Duodenal mucosa (tissue), 2 donors: ENCODE data around the gene SMYD3.

Experiments used
- H3K27ac ChIP-seq: one replicate; pipeline ENCODE4 v1.7.0; 2013; ENCODE audit warnings: low read depth, low read length
- H3K27me3 ChIP-seq, 2 donors: one replicate each; pipeline ENCODE4 v1.7.0; 2013; ENCODE audit warnings: low read length in 2 of 2, control low read depth in 1 of 2; ENCODE audit not compliant: insufficient read depth in 2 of 2, control insufficient read depth in 1 of 2
- H3K36me3 ChIP-seq, 2 donors: one replicate each; pipeline ENCODE4 v1.7.0; 2013; ENCODE audit warnings: low read length in 2 of 2, control low read depth in 1 of 2; ENCODE audit not compliant: insufficient read depth in 2 of 2, control insufficient read depth in 1 of 2
- H3K4me1 ChIP-seq, 2 donors: one replicate each; pipeline ENCODE4 v1.7.0; 2013; ENCODE audit warnings: low read length in 2 of 2, control low read depth in 1 of 2; ENCODE audit not compliant: insufficient read depth in 2 of 2, control insufficient read depth in 1 of 2
- H3K4me3 ChIP-seq, 2 donors: one replicate each; pipeline ENCODE4 v1.7.0; 2013; ENCODE audit warnings: low read length in 2 of 2, low read depth in 1 of 2
- H3K9ac ChIP-seq, 2 donors: one replicate each; pipeline ENCODE4 v1.7.0; 2013; ENCODE audit warnings: low read length in 2 of 2, low read depth in 1 of 2
- H3K9me3 ChIP-seq, 2 donors: one replicate each; pipeline ENCODE4 v1.7.0; 2013; ENCODE audit warnings: low read length in 2 of 2, control low read depth in 1 of 2; ENCODE audit not compliant: control insufficient read depth in 1 of 2

Gene SMYD3

DNA sequence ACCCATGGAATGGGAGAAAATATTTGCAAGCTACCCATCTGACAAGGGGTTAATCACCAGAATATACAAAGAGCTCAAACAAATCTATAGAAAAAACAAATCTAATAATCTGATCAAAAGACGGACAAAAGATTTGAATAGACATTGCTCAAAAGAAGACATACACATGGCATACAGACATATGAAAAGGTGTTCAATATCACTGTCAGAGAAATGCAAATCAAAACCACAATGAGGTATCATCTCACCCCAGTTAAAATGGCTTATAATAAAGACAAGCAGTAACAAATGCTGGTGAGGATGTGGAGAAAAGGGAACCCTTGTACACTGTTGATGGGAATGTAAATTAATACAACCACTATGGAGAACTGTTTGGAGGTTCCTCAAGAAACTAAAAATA is 600.9 kb downstream of the SMYD3 start:
- no peaks in the 10 kb centered on the region for H3K9me3 ChIP-seq
- no peaks in the 10 kb centered on the region for H3K4me1 ChIP-seq
- H3K4me3 ChIP-seq: no peak overlapping the region
- no peaks in the 10 kb centered on the region for H3K27me3 ChIP-seq
- no peak overlapping the region for H3K27ac ChIP-seq
- no peak overlapping the region for H3K9ac ChIP-seq
- H3K36me3 ChIP-seq: no peaks in the 10 kb centered on the region

DNA sequence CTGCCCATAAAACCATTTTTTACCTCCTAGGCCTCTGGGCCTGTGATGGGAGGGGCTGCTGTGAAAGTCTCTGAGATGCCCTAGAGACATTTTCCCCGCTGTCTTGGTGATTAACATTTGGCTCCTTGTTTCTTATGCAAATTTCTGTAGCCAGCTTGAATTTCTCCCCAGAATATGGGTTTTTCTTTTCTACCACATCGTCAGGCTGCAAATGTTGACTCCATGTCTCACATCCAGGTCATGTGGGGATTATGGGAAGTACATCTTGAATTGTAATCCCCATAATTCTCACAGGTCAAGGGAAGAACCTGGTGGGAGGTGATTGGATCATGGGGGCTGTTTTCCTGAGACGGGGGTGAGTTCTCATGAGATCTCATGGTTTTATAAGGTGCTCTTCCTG is 603.2 kb downstream of the SMYD3 start:
- Histone ChIP-seq H3K36me3 (no peaks in the 10 kb centered on the region), H3K9ac (no peak overlapping the region), H3K4me1 (no peaks in the 10 kb centered on the region), H3K4me3 (no peak overlapping the region), H3K27me3 (no peaks in the 10 kb centered on the region), H3K9me3 (no peaks in the 10 kb centered on the region), H3K27ac (no peak overlapping the region)

DNA sequence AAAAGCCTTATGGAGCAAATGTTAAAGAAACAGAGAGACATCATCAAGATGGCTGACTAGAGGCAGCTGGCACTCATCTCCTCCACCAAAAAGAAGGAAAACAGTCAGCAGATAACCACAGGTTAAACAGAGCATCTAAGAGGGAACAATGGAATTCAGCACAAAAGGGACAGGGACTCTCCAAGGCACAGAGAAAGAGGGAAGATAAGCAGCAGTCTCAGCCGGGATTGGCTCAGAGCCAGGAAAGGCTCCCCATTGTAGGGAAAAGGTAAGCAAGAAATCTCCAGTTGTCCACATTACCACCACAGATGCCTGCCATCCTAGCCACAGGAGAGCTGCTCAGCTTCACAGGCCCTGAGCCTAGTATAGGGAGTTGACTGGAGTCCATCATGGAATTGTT is 605.5 kb downstream of the SMYD3 start:
- no peaks in the 10 kb centered on the region for H3K27me3 ChIP-seq
- H3K9ac ChIP-seq: no peak overlapping the region
- H3K36me3 ChIP-seq: no peaks in the 10 kb centered on the region

DNA sequence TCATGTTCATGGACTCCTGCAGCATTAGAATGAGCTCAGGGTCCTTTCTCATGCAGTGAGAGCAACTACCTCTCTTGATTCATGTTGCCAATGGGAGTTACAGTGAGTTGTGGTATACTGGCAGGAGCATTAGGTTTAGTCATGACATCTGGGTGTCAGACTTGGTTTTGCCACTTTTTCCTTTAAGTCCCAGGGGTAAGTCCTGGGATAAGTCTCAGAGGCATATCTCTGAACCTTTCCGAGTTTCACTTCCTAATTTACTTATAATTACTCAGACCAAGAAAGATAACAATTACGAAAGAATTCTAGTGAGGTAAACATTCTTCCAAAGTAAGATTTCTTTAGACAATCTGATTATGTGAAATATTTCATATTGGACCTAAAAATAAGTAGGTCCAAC is 606.0 kb downstream of the SMYD3 start:
- no peaks in the 10 kb centered on the region for H3K4me1 ChIP-seq
- H3K4me3 ChIP-seq: no peak overlapping the region
- no peaks in the 10 kb centered on the region for H3K9me3 ChIP-seq
- no peaks in the 10 kb centered on the region for H3K36me3 ChIP-seq
- no peaks in the 10 kb centered on the region for H3K27me3 ChIP-seq
- no peak overlapping the region for H3K9ac ChIP-seq
- no peak overlapping the region for H3K27ac ChIP-seq

More for the DNA sequence above, 605.5 kb downstream of the SMYD3 start:
- Histone ChIP-seq H3K9me3 (no peaks in the 10 kb centered on the region), H3K27ac (no peak overlapping the region), H3K4me3 (no peak overlapping the region), H3K4me1 (no peaks in the 10 kb centered on the region)

DNA sequence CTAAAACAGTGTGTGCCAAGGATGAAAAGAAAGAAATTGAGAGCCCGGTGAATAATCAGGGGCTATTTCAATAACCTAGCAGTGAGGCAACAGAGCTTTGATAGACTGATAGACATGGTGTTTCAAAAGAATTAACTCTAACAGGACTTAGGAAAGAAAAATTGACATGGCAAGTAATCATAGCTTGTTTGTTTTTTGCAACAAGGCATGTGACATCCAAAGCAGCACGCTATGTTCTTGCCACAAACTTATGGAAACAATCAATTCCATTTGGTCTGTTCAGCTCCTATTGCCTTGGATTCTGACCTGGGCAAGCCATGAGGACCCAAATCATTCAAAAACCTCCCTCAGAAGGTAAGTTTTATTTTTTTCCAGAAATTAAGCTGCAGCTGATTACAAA is 608.5 kb downstream of the SMYD3 start:
- Histone ChIP-seq H3K36me3 (no peaks in the 10 kb centered on the region), H3K27ac (no peak overlapping the region), H3K4me3 (no peak overlapping the region), H3K9me3 (no peaks in the 10 kb centered on the region), H3K9ac (no peak overlapping the region), H3K4me1 (no peaks in the 10 kb centered on the region), H3K27me3 (no peaks in the 10 kb centered on the region)

DNA sequence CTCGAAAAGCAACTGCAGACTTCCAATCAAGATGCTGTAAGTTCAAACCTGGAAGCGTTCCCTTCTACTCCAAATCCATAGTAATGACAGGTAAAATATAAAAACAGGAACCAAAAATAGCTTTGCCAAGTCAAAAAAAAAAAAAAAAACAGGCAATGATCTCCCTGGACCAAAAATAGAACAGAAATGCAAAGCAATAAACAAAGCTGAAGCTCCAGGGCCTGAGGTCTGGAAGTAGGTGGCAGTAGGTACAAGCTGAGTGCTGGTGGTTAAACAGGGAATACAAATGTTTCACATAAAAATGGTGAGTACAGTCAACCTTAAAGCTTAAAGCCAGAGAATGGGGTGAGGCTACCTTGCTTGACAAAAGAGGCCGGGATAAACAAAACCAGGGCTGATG is 610.8 kb downstream of the SMYD3 start:
- Histone ChIP-seq H3K4me3 (no peak overlapping the region), H3K9me3 (peaks cover 4 to 5% of the 10 kb centered on the region in 2 donors), H3K27me3 (no peaks in the 10 kb centered on the region), H3K36me3 (no peaks in the 10 kb centered on the region), H3K4me1 (no peaks in the 10 kb centered on the region), H3K27ac (no peak overlapping the region), H3K9ac (no peak overlapping the region)

DNA sequence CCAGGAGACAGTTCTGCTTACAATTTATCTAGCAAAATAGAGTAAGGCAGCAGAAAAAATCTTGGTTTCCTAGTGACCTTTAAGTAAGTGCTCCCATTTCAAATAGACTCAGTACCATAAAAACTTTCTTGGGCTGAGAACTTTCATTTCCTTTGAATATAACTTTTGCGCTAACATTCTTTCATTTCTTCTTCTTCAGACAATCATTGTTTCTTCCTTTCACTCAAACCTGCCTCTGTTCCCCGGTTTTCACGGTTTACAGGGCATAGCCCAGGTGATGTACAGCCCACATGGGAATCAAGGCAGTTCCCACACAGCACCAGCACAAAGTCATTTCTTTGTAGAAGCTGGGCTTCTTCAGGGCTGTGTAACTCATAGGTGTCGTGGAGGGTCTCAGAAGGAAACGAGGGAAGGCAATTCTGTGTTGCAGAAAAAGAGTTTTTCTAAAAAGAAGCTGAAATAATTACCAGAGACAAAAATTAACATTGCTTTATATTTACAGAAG is 611.6 kb downstream of the SMYD3 start:
- Histone ChIP-seq H3K9ac (no peak overlapping the region), H3K4me3 (no peak overlapping the region), H3K36me3 (no peaks in the 10 kb centered on the region), H3K27me3 (no peaks in the 10 kb centered on the region), H3K4me1 (no peaks in the 10 kb centered on the region), H3K27ac (no peak overlapping the region), H3K9me3 (peaks cover 4 to 5% of the 10 kb centered on the region in 2 donors)

DNA sequence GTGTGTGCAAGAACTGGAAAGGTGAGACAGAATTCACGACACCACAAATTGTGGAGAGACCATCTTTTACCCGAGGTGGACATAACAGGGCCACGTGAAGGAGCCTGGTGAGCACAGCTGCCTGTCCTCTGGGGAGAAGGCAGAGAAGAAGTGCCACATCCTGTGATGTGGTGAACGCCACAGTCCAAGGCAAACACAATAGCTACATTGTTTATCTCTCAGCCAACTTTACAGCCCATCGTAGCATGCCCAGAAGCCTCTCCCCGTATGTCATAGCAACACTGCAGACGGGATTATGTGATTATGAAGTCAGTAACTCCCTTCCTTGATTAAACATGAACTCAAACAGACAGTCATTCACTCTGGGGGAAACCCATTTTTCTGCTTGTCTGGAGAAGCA is 612.2 kb downstream of the SMYD3 start:
- no peak overlapping the region for H3K27ac ChIP-seq
- H3K4me1 ChIP-seq: no peaks in the 10 kb centered on the region
- H3K36me3 ChIP-seq: no peaks in the 10 kb centered on the region
- no peaks in the 10 kb centered on the region for H3K27me3 ChIP-seq
- peaks cover 4 to 5% of the 10 kb centered on the region in 2 donors for H3K9me3 ChIP-seq
- no peak overlapping the region for H3K9ac ChIP-seq
- no peak overlapping the region for H3K4me3 ChIP-seq

DNA sequence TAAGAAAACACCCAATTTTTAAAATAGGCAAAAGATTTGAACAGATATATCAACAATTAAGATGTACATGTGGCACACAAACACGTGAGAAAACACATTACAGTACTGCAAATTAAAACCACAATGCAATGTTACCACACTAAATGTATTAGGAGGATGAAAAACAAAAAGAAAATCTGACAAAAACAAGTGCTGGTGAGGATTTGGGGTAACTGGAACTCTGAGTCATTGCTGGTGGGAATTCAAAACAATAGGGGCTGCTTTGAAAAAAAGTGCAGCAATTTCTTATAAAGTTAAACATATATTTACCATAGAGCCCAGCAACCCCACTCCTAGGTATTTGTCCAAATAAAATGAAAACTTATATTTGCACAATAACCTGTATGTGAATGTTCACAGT is 614.1 kb downstream of the SMYD3 start:
- Histone ChIP-seq H3K9ac (no peak overlapping the region), H3K4me1 (no peaks in the 10 kb centered on the region), H3K27me3 (no peaks in the 10 kb centered on the region), H3K9me3 (peaks cover 4 to 5% of the 10 kb centered on the region in 2 donors), H3K27ac (no peak overlapping the region), H3K36me3 (no peaks in the 10 kb centered on the region), H3K4me3 (no peak overlapping the region)

DNA sequence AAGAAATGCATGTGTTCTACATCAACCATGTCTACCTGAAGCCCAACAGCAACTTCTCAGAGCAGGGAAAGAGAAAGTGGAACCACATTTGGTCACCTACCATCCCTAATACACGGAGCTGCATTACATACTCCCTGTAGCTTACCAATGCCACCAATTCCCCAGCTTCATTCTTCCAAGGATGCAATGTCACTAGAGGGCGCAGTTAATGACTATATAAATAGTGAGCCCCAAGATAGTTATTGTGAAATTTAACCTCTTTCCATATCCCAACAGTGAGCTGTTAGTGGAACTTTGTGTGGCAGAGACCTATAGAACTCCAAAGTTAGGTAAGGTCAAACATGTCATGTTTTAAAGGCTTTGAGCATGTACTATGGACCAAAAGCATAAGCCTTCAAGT is 618.3 kb downstream of the SMYD3 start:
- Histone ChIP-seq H3K27me3 (no peaks in the 10 kb centered on the region), H3K36me3 (no peaks in the 10 kb centered on the region), H3K4me3 (no peak overlapping the region), H3K27ac (no peak overlapping the region), H3K9ac (no peak overlapping the region), H3K4me1 (no peaks in the 10 kb centered on the region), H3K9me3 (peaks cover 4 to 5% of the 10 kb centered on the region in 2 donors)

DNA sequence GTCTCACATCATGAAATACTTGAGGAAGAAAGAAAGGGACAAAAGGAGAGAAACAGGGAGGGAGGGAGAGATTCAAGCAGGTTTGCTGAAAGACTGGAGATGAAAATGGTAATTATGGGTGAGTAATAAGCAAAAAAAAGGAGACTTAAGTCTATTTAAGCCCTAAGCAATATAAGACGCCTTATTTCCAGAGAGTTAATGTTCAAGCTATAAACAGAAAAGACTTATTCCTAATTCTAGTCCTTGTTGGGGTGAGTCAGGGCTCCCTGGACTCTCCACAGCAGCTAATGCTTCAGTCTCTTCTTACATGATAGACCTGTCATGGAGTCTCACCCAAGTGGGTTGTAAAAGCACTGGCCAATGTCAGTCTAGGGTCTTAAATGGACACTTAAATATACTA is 619.2 kb downstream of the SMYD3 start:
- Histone ChIP-seq H3K27me3 (no peaks in the 10 kb centered on the region), H3K27ac (no peak overlapping the region), H3K4me3 (no peak overlapping the region), H3K36me3 (no peaks in the 10 kb centered on the region), H3K9me3 (peaks cover 0 to under 1% of the 10 kb centered on the region in 2 donors), H3K4me1 (no peaks in the 10 kb centered on the region), H3K9ac (no peak overlapping the region)
